Stomach smooth muscle (tissue), 2 donors: ENCODE measurements around the gene EWSR1.

Source experiments
- H3K27ac ChIP-seq: one replicate; pipeline ENCODE4 v1.7.0; 2013; ENCODE audit warnings: mild to moderate bottlenecking, low read length, inconsistent platforms
- H3K27me3 ChIP-seq, 2 donors: one replicate each; pipeline ENCODE4 v1.7.0; 2013; ENCODE audit warnings: low read length in 2 of 2; ENCODE audit not compliant: insufficient read depth in 2 of 2, control insufficient read depth in 1 of 2
- H3K36me3 ChIP-seq, 2 donors: one replicate each; pipeline ENCODE4 v1.7.0; 2013; ENCODE audit warnings: low read length in 2 of 2; ENCODE audit not compliant: control insufficient read depth in 2 of 2, insufficient read depth in 2 of 2
- H3K4me1 ChIP-seq: one replicate; pipeline ENCODE4 v1.7.0; 2013; ENCODE audit warnings: low read length; ENCODE audit not compliant: control insufficient read depth, insufficient read depth
- H3K4me3 ChIP-seq, 2 donors: one replicate each; pipeline ENCODE4 v1.7.0; 2013; ENCODE audit warnings: low read length in 2 of 2
- H3K9ac ChIP-seq, 2 donors: one replicate each; pipeline ENCODE4 v1.7.0; 2013; ENCODE audit warnings: low read length in 2 of 2, mild to moderate bottlenecking in 1 of 2
- H3K9me3 ChIP-seq, 2 donors: one replicate each; pipeline ENCODE4 v1.7.0; 2013; ENCODE audit warnings: low read length in 2 of 2; ENCODE audit not compliant: control insufficient read depth in 2 of 2
- donor health status: healthy.
- donor health status: Pancreatic carcinoma.

The EWSR1 gene

DNA sequence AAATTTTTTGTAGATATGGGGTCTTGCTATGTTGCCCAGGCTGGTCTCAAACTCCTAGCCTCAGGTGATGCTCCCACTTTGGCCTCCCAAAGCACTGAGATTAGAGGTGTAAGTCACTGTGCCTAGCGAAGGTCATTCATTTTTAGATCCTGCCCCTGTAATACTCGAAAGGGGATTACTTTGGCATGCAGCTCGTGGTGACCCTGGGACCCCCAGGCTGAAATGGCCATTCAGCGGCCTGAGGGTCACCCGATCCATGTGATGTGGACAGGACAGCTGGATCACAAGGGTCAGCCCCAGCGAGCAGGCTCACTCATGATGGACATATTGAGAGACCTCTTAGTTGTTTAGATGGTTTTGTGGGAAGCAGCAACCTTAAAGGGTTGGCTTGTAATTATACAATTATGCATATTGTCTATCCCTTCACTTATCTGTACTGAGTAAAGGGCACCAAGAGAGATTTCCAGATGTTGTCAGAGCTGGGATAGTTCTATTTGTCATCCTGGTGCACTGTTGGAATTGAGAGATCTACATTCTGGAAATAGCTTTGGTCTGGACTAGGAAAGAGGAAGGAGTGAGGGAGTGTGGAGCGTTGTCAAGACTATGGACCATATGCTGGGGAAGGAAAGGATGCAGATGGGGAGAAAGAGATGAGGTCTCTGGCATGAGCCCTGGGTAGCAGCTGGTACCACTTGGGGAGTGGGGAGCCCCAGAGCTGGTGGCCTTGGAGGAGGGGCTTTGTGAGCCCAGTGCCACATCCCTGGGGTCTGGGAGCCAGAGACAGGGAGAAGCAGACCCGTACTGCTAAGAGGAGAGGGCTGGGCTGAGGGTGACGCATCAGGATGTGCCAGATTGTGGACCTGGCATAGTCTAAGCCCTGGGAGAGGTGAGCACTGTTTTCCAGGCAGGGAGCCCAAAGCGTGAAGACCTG, 15.8 kb upstream of the EWSR1 start:
- Histone ChIP-seq H3K27me3 (no peaks in the 10 kb centered on the region), H3K4me1 (no peaks in the 10 kb centered on the region), H3K4me3 (no peak overlapping the region), H3K9ac (no peak overlapping the region), H3K36me3 (no peaks in the 10 kb centered on the region), H3K9me3 (no peaks in the 10 kb centered on the region), H3K27ac (no peak overlapping the region)

DNA sequence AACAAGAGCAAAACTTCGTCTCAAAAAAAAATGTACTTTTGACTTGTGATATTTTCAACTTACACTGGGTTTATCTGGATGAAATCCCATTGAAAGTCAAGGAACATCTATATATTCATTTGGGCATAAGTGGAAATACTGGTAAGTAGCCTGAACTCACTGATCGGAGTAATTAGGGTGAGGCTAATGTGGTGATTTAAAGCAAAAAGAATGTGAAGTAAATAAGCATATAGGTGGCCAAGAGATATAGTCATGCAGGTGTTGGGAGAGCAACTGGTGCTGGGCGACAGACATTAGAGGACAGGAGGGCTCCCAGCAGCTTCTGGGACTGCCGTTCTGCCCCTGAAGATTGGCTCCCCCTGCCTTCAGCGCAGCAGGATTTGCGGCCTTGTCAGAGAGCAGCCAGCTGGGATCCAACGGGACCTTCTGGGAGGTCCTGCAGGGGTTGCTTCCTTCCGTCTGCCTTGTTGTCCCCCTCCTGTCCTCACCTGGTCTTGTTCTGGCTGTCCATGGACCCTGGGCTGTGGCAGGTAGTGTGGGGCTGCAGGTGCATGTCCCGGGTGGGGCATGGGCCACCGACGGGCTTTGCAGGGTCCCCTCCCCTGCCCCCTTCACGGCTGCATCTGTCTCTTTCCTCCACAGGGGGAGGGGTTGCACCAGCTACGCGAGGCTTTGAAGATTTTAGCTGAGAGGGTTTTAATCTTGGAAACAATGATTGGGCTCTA, 14.3 kb upstream of the EWSR1 start:
- H3K9ac ChIP-seq: no peak overlapping the region
- no peaks in the 10 kb centered on the region for H3K9me3 ChIP-seq

DNA sequence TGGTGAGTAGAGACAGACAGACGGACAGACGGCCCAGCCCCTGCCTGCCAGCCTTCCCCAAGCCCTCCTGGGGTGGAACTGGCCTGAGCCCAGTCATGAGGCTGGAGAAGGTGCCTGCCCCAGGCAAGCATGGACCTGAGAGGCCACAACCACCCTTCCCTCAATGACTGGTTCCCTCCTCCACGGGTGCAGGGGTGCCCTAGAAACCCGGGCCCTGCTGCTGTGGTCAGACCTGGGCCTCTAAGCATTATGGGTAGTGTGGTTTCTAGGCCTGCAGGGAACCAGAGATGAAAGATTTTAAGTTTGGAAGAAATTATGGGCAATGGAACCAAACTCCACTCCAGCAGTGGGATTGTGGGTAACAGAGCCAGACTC, 13.8 kb upstream of the EWSR1 start:
- Histone ChIP-seq H3K27me3 (no peaks in the 10 kb centered on the region), H3K36me3 (no peaks in the 10 kb centered on the region), H3K4me1 (no peaks in the 10 kb centered on the region), H3K27ac (no peak overlapping the region), H3K9me3 (no peaks in the 10 kb centered on the region), H3K9ac (no peak overlapping the region), H3K4me3 (no peak overlapping the region)

More for the DNA sequence above, 14.3 kb upstream of the EWSR1 start:
- Histone ChIP-seq H3K36me3 (no peaks in the 10 kb centered on the region), H3K4me1 (no peaks in the 10 kb centered on the region), H3K27me3 (no peaks in the 10 kb centered on the region), H3K4me3 (no peak overlapping the region), H3K27ac (no peak overlapping the region)

DNA sequence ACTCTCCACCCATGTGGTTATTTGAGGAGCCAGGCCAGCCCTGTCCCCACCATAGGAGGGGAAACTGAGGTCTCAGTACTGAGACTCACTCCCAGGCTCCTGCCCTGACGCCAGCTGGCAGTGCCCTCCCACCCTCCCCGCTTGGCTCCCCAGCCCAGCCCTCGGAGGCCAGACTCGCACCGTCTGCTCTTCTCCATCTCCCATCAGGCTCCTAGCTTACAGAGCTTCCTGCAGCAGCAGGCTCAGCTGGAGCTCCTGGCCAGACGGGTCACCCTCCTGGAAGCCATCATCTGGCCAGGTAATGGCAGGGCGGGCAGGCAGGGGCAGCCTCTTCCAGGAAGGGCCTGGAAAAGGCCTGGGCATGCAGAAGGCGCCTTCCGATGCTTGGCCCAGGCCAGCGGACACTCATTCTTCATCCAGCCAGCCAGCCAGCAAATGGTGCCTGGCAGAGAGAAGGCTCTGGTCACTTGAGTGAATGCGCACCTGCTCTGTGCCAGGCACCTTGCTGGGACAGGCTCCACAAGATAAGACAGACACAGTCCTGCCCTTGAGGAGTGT, 12.9 kb upstream of the EWSR1 start:
- H3K4me1 ChIP-seq: no peaks in the 10 kb centered on the region
- no peak overlapping the region for H3K9ac ChIP-seq
- no peaks in the 10 kb centered on the region for H3K27me3 ChIP-seq
- no peaks in the 10 kb centered on the region for H3K9me3 ChIP-seq
- H3K4me3 ChIP-seq: no peak overlapping the region
- peaks cover 0 to 2% of the 10 kb centered on the region in 2 donors for H3K36me3 ChIP-seq
- no peak overlapping the region for H3K27ac ChIP-seq

DNA sequence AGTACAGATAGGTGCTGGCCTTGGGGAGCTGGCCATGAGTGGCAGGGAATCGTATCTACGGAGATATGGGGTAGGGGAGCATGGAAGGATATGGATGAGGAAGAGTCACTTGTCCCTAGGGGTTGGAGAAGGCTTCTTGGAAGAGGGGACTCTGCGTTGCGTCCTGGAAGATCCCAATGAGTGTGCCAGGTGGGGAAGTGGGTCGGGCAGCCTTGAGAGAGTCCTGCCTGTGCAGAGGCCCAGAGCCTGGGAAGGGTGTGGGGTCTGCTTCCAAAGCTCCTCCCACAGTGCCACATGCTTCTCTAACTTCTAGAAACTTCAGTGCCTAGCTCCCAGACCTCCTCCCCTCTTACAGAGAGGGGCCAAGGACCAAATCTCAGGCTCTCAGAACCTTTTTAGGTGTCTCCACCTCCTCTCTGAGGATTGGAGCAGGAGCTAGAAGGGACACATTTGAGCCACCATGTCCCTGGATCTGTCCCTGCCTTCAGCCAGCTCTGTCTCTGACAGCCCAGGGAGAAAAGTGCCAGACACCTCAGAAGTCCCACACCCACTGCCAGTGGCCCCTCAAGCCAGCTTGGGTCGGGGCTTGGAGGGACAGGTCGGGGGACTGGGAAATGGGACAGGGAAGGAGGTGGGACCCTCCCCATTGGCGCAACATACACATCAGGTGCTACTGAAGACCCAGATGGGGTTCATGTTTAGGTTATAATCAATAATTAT, 11.3 kb upstream of the EWSR1 start:
- H3K27me3 ChIP-seq: no peaks in the 10 kb centered on the region
- H3K4me3 ChIP-seq: no peak overlapping the region
- H3K27ac ChIP-seq: no peak overlapping the region
- no peaks in the 10 kb centered on the region for H3K9me3 ChIP-seq
- no peaks in the 10 kb centered on the region for H3K4me1 ChIP-seq
- peaks cover 0 to 4% of the 10 kb centered on the region in 2 donors for H3K36me3 ChIP-seq
- no peak overlapping the region for H3K9ac ChIP-seq

DNA sequence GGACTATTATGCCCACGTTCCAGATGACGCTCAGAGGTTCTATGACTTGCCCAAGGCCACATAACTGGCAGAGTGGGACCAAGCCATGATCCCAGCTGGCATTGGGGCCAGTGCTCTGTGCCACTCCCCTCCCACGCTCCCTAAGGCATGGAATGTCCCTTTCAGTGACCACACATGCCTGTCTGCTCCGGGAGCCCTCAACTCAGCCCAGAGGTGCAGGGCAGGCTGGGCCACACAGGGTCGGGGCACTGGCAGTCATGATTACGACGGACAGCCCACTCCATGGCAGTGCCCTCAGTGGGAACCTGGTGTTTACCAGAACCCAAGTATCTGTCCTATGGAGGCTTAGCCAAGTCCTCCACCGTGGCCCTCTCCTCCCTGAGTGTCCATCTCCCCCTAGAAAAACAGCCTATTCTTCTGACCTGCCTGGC, 10.3 kb upstream of the EWSR1 start:
- Histone ChIP-seq H3K4me1 (no peaks in the 10 kb centered on the region), H3K27me3 (no peaks in the 10 kb centered on the region), H3K27ac (no peak overlapping the region), H3K36me3 (peaks cover 0 to 4% of the 10 kb centered on the region in 2 donors), H3K4me3 (no peak overlapping the region), H3K9ac (no peak overlapping the region), H3K9me3 (no peaks in the 10 kb centered on the region)

DNA sequence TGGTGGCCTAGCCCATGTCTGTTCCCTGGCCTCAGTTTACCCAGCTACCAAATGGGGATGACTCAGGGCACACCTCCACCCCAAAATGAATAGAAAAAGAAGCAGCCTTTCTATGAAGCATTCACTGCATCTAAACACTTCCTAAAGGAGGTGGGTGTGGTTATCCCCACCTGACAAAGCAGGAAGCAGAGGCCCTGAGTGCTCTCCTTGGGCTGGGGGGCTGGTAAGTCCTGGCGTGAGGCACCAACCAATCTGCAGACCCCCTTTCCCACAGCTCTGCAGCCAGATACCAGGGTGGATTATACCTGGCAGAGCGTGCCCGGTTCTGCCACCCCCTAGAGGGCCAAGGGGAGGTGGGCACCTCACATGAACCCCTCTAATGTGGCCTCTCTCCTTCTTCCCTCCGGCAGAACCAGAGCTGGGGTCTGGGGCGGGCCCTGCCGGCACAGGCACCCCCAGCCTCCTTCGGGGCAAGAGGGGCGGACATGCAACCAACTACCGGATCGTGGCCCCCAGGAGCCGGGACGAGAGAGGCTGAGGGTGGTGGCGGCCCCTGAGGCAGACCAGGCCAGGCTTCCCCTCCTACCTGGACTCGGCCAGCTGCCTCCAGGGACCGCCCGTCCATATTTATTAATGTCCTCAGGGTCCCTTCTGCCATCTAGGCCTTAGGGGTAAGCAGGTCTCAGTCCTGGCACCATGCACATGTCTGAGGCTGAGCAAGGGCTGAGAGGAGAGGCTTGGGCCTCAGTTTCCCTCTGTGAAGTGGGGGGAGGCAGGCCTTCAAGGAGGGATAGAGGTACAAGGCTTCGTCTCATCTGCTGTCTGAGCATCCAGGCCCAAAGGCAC, 9.4 kb upstream of the EWSR1 start:
- Histone ChIP-seq H3K27me3 (no peaks in the 10 kb centered on the region), H3K27ac (no peak overlapping the region), H3K4me1 (no peaks in the 10 kb centered on the region), H3K9ac (no peak overlapping the region), H3K9me3 (no peaks in the 10 kb centered on the region), H3K4me3 (no peak overlapping the region), H3K36me3 (peaks cover 0 to 4% of the 10 kb centered on the region in 2 donors)

DNA sequence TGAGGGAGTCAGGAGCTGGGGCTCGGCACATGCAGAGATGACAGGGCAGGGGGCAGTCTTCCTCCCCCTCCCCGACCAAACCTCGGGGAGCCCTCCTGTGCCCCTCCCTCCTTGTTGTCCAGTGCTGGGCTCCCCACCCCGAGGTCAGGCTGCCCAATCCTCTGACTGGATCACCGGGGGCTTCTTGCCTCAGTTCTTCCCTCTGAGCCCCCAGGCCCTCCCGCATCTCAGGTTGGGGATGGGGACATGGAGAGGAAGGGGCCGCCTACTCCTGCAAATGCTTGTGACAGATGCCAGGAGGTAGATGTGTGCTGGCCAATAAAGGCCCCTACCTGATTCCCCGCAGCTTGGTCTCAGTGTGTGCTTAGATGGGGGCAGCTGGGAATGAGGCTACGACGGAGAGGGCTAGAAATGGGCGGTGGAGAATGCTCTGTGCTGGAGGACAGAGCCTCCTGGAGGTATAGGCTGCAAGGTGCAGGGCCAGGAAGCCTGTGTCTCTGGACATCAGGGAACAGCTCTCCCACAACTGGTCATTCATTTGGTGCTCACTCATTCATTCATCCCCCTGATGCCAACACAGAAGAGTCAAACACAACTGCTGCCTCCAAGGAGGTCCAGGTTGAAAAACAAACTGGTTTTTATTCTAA, 8.7 kb upstream of the EWSR1 start:
- Histone ChIP-seq H3K27me3 (no peaks in the 10 kb centered on the region), H3K27ac (no peak overlapping the region), H3K9me3 (no peaks in the 10 kb centered on the region), H3K4me1 (no peaks in the 10 kb centered on the region), H3K9ac (no peak overlapping the region), H3K4me3 (no peak overlapping the region), H3K36me3 (peaks cover 6 to 7% of the 10 kb centered on the region in 2 donors)

DNA sequence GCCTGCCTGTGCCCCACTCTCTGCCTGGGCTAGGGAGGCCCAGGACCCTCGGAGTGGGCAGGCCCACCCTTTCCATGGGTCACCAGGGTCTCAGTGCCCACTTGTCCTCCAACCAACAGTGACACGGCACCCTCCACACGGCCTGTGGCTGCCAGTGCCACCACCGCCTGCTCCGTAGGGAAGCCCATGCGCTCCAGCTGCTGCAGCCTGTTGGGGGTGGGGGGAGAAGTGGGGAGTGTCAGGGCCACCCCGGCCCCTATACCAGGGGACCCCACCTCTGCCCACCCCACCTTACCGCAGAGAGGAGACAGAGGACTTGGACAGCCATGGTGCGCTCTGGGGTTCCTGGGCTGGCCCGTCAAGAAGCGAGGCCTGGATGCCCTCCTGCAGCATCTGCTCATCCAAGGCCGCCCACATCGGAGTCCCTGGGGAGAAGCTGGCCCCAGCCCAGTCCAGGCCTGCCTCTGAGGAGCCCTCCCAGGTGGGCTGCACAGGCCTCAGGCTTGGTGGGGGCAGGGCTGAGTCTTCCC, 8.0 kb upstream of the EWSR1 start:
- no peak overlapping the region for H3K27ac ChIP-seq
- H3K36me3 ChIP-seq: peaks cover 8 to 9% of the 10 kb centered on the region in 2 donors
- H3K4me1 ChIP-seq: no peaks in the 10 kb centered on the region
- no peak overlapping the region for H3K4me3 ChIP-seq
- H3K9me3 ChIP-seq: no peaks in the 10 kb centered on the region
- H3K27me3 ChIP-seq: no peaks in the 10 kb centered on the region
- H3K9ac ChIP-seq: no peak overlapping the region
